ENCODE results near the gene EYA2. TPM values are rescaled to one million over a fixed set of nuclear protein-coding genes. Genes with fewer than 3 reads are reported as not detected.

EYA2 gene
- total RNA-seq, 4 donors from 2014 or later = 2.0 to 11.0 (median 5.6) TPM

DNA sequence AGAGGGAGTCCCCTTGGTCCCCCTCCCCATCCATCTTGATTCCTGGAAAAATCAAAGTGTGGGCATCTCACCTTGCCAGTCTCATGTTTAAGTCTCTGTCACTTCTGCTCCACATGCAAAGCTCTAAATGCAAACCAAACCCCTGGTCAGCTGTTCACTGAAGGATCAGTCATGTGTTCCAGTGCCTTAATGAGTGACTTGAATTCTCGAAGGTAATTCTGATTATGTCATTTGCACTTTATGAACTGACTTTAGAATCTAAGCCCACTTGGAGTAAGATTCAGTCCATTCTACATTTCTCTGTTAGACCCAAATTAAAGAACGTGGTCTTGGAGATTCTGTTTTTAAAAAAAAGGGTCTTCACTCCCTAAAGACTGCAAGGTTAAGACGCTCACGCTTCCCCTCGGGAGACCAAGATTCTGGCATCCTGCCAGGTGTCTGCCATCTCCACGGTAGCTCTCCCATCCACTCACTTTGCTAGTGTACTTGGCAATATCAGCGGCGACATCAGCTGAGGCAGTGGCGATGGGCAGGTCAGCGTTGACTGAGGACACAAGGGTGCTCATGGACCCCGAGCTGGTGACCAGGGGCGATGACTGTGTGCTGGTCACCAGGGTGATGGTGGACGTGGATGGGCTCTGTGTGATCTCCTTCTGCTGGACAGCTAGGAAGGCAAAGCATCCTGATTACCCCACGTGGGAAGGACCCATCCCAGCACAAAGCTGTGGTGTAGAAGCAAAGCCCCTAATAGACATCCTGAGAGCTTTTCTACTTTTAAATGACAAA is 341.4 kb downstream of the EYA2 start:
- H3K27ac ChIP-seq = no peak overlapping the region
- H3K4me3 ChIP-seq = no peak overlapping the region
- DNase-seq = no peak
- H3K36me3 ChIP-seq = no peaks in the 10 kb centered on the region
- TF ChIP-seq, protein P1, sequence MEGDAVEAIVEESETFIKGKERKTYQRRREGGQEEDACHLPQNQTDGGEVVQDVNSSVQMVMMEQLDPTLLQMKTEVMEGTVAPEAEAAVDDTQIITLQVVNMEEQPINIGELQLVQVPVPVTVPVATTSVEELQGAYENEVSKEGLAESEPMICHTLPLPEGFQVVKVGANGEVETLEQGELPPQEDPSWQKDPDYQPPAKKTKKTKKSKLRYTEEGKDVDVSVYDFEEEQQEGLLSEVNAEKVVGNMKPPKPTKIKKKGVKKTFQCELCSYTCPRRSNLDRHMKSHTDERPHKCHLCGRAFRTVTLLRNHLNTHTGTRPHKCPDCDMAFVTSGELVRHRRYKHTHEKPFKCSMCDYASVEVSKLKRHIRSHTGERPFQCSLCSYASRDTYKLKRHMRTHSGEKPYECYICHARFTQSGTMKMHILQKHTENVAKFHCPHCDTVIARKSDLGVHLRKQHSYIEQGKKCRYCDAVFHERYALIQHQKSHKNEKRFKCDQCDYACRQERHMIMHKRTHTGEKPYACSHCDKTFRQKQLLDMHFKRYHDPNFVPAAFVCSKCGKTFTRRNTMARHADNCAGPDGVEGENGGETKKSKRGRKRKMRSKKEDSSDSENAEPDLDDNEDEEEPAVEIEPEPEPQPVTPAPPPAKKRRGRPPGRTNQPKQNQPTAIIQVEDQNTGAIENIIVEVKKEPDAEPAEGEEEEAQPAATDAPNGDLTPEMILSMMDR (IDR thresholded peaks at IDR 0.05) = no peak
- no peak for TF ChIP-seq POLR2A (IDR thresholded peaks at IDR 0.05)
- no peaks in the 10 kb centered on the region for H3K9me3 ChIP-seq
- H3K27me3 ChIP-seq = no peaks in the 10 kb centered on the region
- H3K4me1 ChIP-seq = no peaks in the 10 kb centered on the region
- intact Hi-C loops (cut with DNase I; ENCODE audit: low total_unique reads) = no loop called here

DNA sequence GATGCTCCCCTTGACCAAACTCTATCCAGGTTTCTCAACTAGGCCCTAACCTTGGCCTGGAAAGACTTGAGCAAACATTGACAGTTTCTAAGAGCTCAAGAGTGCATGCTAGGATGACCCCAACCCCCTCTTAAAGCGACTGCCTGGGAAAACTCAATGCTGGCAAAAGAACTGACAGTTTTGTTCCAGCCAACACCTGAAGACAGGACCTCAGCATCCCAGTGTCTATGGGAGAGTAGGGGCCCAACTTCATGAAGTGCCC is 341.9 kb downstream of the EYA2 start:
- H3K27me3 ChIP-seq = no peaks in the 10 kb centered on the region
- TF ChIP-seq, protein P1 (IDR thresholded peaks at IDR 0.05) = no peak
- no peak for TF ChIP-seq POLR2A (IDR thresholded peaks at IDR 0.05)
- H3K36me3 ChIP-seq = no peaks in the 10 kb centered on the region
- intact Hi-C loops (cut with DNase I; ENCODE audit: low total_unique reads) = no loop called here
- no peak overlapping the region for H3K27ac ChIP-seq
- DNase-seq = no peak
- no peaks in the 10 kb centered on the region for H3K4me1 ChIP-seq
- H3K9me3 ChIP-seq = no peaks in the 10 kb centered on the region
- no peak overlapping the region for H3K4me3 ChIP-seq

DNA sequence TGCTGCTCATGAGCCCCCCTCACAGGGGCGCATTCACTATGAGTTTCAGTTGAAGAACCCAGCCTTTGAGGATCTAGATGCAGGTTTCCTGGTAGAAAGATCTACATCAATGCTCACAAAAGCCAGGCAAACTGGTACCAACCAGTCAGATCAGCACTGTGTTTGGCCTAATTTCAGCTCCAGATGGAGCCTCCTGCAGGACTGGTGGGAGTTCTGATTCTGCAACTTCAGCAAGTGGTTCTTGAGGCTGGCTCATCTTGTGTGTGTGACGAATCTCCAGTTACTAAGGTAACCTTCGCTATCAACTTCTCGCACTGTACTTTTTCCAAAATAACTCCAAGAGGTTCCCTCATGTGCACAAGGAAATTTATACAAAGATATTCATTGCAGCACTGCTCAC is 343.1 kb downstream of the EYA2 start:
- Histone ChIP-seq H3K27me3 (no peaks in the 10 kb centered on the region), H3K4me3 (no peak overlapping the region), H3K27ac (no peak overlapping the region), H3K9me3 (no peaks in the 10 kb centered on the region), H3K4me1 (no peaks in the 10 kb centered on the region), H3K36me3 (no peaks in the 10 kb centered on the region)
- TF ChIP-seq POLR2A (IDR thresholded peaks at IDR 0.05) = no peak
- TF ChIP-seq, protein P1 (IDR thresholded peaks at IDR 0.05) = no peak
- DNase-seq = no peak
- intact Hi-C loops (cut with DNase I; ENCODE audit: low total_unique reads) = no loop called here

Small RNA genes lying within 50 kb of the gene (microRNA-seq; reads per million reads assigned to microRNA genes)
- not detected for gene MIR3616 (ENCODE audit: borderline microRNAs expressed, borderline replicate concordance)

Small RNA genes lying within 50 kb of the gene (small RNA-seq; reads per million reads assigned to genes)
- gene MIR3616 = not detected

Other genes with a start within 250 kb of the EYA2 start
- gene SLC13A3, start 243.4 kb upstream of the EYA2 start, total RNA-seq = 1 to 10 TPM in 2 of 4 donors, under 1 TPM in 1, not detected in 1; under 0.01 to 4.2 (median 4.2) TPM
- gene TP53RK, start 205.4 kb upstream of the EYA2 start, total RNA-seq = 10 to 100 TPM; 14.1 to 64.6 (median 40.2) TPM
- gene SLC2A10, start 185.2 kb upstream of the EYA2 start, total RNA-seq = 10 to 100 TPM in 2 of 4 donors, 1 to 10 TPM in 2; 1.3 to 32.3 (median 12.6) TPM